HepG2 (cell line): ENCODE measurements around the gene SOX13. TPM values are rescaled to one million over a fixed set of nuclear protein-coding genes. Genes with fewer than 3 reads are reported as not detected.
A peak's percentile ranks its signal among the peaks of the same experiment; 100 is the strongest.

Experiments
- ATF5 ChIP-seq: sonication (generic); formaldehyde crosslinking; IDR thresholded peaks from 2 replicates; pipeline ENCODE4 v1.4.0; 2020; ENCODE audit warnings: mild to moderate bottlenecking, low read depth, missing genetic modification reagents
- ATF6 ChIP-seq: sonication (generic); formaldehyde crosslinking; conservative IDR thresholded peaks from 2 replicates; pipeline ENCODE4 v1.4.0; 2020; ENCODE audit warnings: missing genetic modification reagents
- CAMTA2 ChIP-seq: sonication (generic); formaldehyde crosslinking; IDR thresholded peaks from 2 replicates; pipeline ENCODE4 v1.4.0; 2020; ENCODE audit warnings: mild to moderate bottlenecking, missing genetic modification reagents, borderline replicate concordance
- CENPT ChIP-seq: sonication (generic); formaldehyde crosslinking; IDR thresholded peaks from 2 replicates; pipeline ENCODE4 v1.8.0; 2022; ENCODE audit warnings: low read depth, mild to moderate bottlenecking, moderate library complexity, missing genetic modification reagents
- FOSL1 ChIP-seq: sonication (generic); formaldehyde crosslinking; IDR thresholded peaks from 2 replicates; pipeline ENCODE4 v1.9.0; 2021; ENCODE audit warnings: missing genetic modification reagents, borderline replicate concordance
- KMT2B ChIP-seq: IDR thresholded peaks from 2 replicates; pipeline ENCODE4 v1.6.1; 2016; ENCODE audit warnings: missing genetic modification reagents, missing compliant biosample characterization
- MEIS2 ChIP-seq: sonication (generic); formaldehyde crosslinking; IDR thresholded peaks from 2 replicates; pipeline ENCODE4 v1.9.0; 2021; ENCODE audit warnings: mild to moderate bottlenecking, missing genetic modification reagents
- NR1H2 ChIP-seq: sonication (generic); formaldehyde crosslinking; IDR thresholded peaks from 2 replicates; pipeline ENCODE4 v1.8.1; 2022; ENCODE audit warnings: low read depth, missing genetic modification reagents, borderline replicate concordance
- RFXAP ChIP-seq: sonication (generic); formaldehyde crosslinking; IDR thresholded peaks from 2 replicates; pipeline ENCODE4 v1.4.0; 2020; ENCODE audit warnings: missing genetic modification reagents, borderline replicate concordance
- TAF15 ChIP-seq: fragments of 200-400 bp; formaldehyde crosslinking; IDR thresholded peaks from one replicate; pipeline ENCODE4 v1.6.1; 2018; ENCODE audit warnings: mild to moderate bottlenecking, low read depth, low read length; ENCODE audit not compliant: poor library complexity, severe bottlenecking
- TBX3 ChIP-seq: fragments of 450-650 bp; IDR thresholded peaks from 2 replicates; pipeline ENCODE4 v1.6.1; 2017; ENCODE audit warnings: antibody characterized with exemption, mild to moderate bottlenecking, inconsistent platforms, borderline replicate concordance
- ZBTB49 ChIP-seq: sonication (generic); formaldehyde crosslinking; IDR thresholded peaks from 2 replicates; pipeline ENCODE4 v1.4.0; 2020; ENCODE audit warnings: missing genetic modification reagents, borderline replicate concordance
- ZFAT ChIP-seq: sonication (generic); formaldehyde crosslinking; conservative IDR thresholded peaks from 2 replicates; pipeline ENCODE4 v1.8.1; 2023; ENCODE audit warnings: missing genetic modification reagents, inconsistent platforms
- ZNF138 ChIP-seq: sonication (generic); formaldehyde crosslinking; IDR thresholded peaks from 2 replicates; pipeline ENCODE4 v1.5.0; 2020; ENCODE audit warnings: mild to moderate bottlenecking, low read depth, missing genetic modification reagents
- ZNF24 ChIP-seq: fragments of 450-650 bp; IDR thresholded peaks from 2 replicates; pipeline ENCODE4 v1.6.1; 2017; ENCODE audit warnings: antibody characterized with exemption, mild to moderate bottlenecking
- ZNF251 ChIP-seq: sonication (generic); formaldehyde crosslinking; IDR thresholded peaks from 2 replicates; pipeline ENCODE4 v1.9.0; 2021; ENCODE audit warnings: mild to moderate bottlenecking, missing genetic modification reagents
- ZNF253 ChIP-seq: sonication (generic); formaldehyde crosslinking; IDR thresholded peaks from 2 replicates; pipeline ENCODE4 v1.8.0; 2022; ENCODE audit warnings: mild to moderate bottlenecking, missing genetic modification reagents, borderline replicate concordance
- ZNF367 ChIP-seq: sonication (generic); formaldehyde crosslinking; IDR thresholded peaks from 2 replicates; pipeline ENCODE4 v1.4.0; 2020; ENCODE audit warnings: missing genetic modification reagents, borderline replicate concordance
- ZNF44 ChIP-seq: sonication (generic); formaldehyde crosslinking; IDR thresholded peaks from 2 replicates; pipeline ENCODE4 v1.5.1; 2020; ENCODE audit warnings: mild to moderate bottlenecking, missing genetic modification reagents
- ZNF547 ChIP-seq: sonication (generic); formaldehyde crosslinking; IDR thresholded peaks from 2 replicates; pipeline ENCODE4 v1.5.1; 2020; ENCODE audit warnings: mild to moderate bottlenecking, missing genetic modification reagents
- ZNF713 ChIP-seq: sonication (generic); formaldehyde crosslinking; IDR thresholded peaks from 2 replicates; pipeline ENCODE4 v1.4.0; 2020; ENCODE audit warnings: mild to moderate bottlenecking, missing genetic modification reagents
- ZNF816 ChIP-seq: sonication (generic); formaldehyde crosslinking; IDR thresholded peaks from 2 replicates; pipeline ENCODE4 v1.8.0; 2022; ENCODE audit warnings: missing genetic modification reagents, mild to moderate bottlenecking, borderline replicate concordance
- ZSCAN12 ChIP-seq: sonication (generic); formaldehyde crosslinking; IDR thresholded peaks from 2 replicates; pipeline ENCODE4 v1.9.0; 2021; ENCODE audit warnings: mild to moderate bottlenecking, missing genetic modification reagents
- ZXDC ChIP-seq: sonication (generic); formaldehyde crosslinking; IDR thresholded peaks from 2 replicates; pipeline ENCODE4 v1.5.0; 2020; ENCODE audit warnings: mild to moderate bottlenecking, missing genetic modification reagents
- polyA plus RNA-seq, 8 experiments: library from polyadenylated mRNA; depleted of rRNA in 3 of 8; stranded (reverse) in 7 of 8; unstranded in 1 of 8; fragments of >200 nt; fragmentation: Illumina TruSeq in 4 of 8; extraction: Trizol in 4 of 8; gene quantifications; 2 replicates each; pipeline versions ENCODE4 v1.2.1 to v1.2.3, GENCODE V29; 2011 to 2016; ENCODE audit warnings: low read depth in 4 of 8, missing spikeins in 1 of 8, mixed read lengths in 1 of 8; ENCODE audit not compliant: insufficient read depth in 1 of 8
- total RNA-seq, 5 experiments: library from RNA; depleted of rRNA; stranded (reverse); fragments of >200 nt; fragmentation: Illumina TruSeq; extraction: Trizol; gene quantifications; 2 replicates each; pipeline ENCODE4 v1.2.3, GENCODE V29; 2016; ENCODE audit warnings: low read depth in 1 of 5

The SOX13 gene
- total and polyA plus RNA-seq, 2 of the 13 experiments (the other 11 are each of a cell fraction or from before 2014, with no cell fraction given) = 13.3 to 15.8 TPM

- no peak for TF ChIP-seq ZNF367 (CRISPR knock-in tag)
- TF ChIP-seq ZNF547 (CRISPR knock-in tag) = no peak
- TF ChIP-seq TAF15 = no peak
- TF ChIP-seq ZBTB49 (CRISPR knock-in tag) = no peak
- no peak for TF ChIP-seq CAMTA2 (CRISPR knock-in tag)
- no peak for TF ChIP-seq KMT2B (CRISPR knock-in tag)
- TF ChIP-seq CENPT (CRISPR knock-in tag) = no peak
- no peak for TF ChIP-seq ZNF713 (CRISPR knock-in tag)
- TF ChIP-seq ZNF44 = peak; percentile 39; the same call in 1 of the 2 replicates
- TF ChIP-seq ZNF138 = no peak
- no peak for TF ChIP-seq TBX3
- TF ChIP-seq ZNF251 = no peak
- TF ChIP-seq ZNF253 (CRISPR knock-in tag) = no peak
- TF ChIP-seq ATF5 (CRISPR knock-in tag) = no peak
- no peak for TF ChIP-seq FOSL1
- TF ChIP-seq RFXAP = no peak
- TF ChIP-seq MEIS2 (CRISPR knock-in tag) = no peak
- no peak for TF ChIP-seq ZSCAN12 (CRISPR knock-in tag)
- no peak for TF ChIP-seq ZFAT (CRISPR knock-in tag)
- no peak for TF ChIP-seq ATF6 (CRISPR knock-in tag)
- TF ChIP-seq ZNF24 = no peak
- no peak for TF ChIP-seq ZXDC (CRISPR knock-in tag)
- no peak for TF ChIP-seq ZNF816 (CRISPR knock-in tag)
- no peak for TF ChIP-seq NR1H2
These were observed 89.7 kb downstream of the SOX13 start (continued) for GRCh38 chr1:204162494-204163074.
